Esophagus (tissue), 2 donors: ENCODE results near the gene VIPR2. TPM values are rescaled to one million over a fixed set of nuclear protein-coding genes. Genes with fewer than 3 reads are reported as not detected.

Experiments
- H3K27ac ChIP-seq, 2 donors: one replicate each; pipeline ENCODE4 v1.5.1; 2013; ENCODE audit warnings: low read depth in 2 of 2, mild to moderate bottlenecking in 2 of 2, inconsistent platforms in 1 of 2, low read length in 1 of 2, moderate library complexity in 1 of 2
- H3K27me3 ChIP-seq, 2 donors: one replicate each; pipeline ENCODE4 v1.6.1; 2013; ENCODE audit warnings: low read length in 2 of 2, control low read depth in 1 of 2, mild to moderate bottlenecking in 1 of 2; ENCODE audit not compliant: insufficient read depth in 2 of 2, control insufficient read depth in 1 of 2
- H3K36me3 ChIP-seq, 2 donors: one replicate each; pipeline ENCODE4 v1.6.1; 2013; ENCODE audit warnings: low read length in 1 of 2; ENCODE audit not compliant: control insufficient read depth in 2 of 2, insufficient read depth in 2 of 2
- H3K4me1 ChIP-seq, 2 donors: one replicate each; pipeline ENCODE4 v1.6.1; 2013; ENCODE audit warnings: low read length in 1 of 2; ENCODE audit not compliant: control insufficient read depth in 2 of 2, insufficient read depth in 2 of 2
- H3K4me3 ChIP-seq, 2 donors: one replicate each; pipeline ENCODE4 v1.5.1; 2013; ENCODE audit warnings: low read length in 2 of 2, mild to moderate bottlenecking in 2 of 2, low read depth in 1 of 2, moderate library complexity in 1 of 2
- H3K9me3 ChIP-seq, 2 donors: one replicate each; pipeline ENCODE4 v1.6.1; 2013; ENCODE audit warnings: mild to moderate bottlenecking in 2 of 2, low read depth in 1 of 2, low read length in 1 of 2, moderate library complexity in 1 of 2; ENCODE audit not compliant: control insufficient read depth in 2 of 2, insufficient read depth in 1 of 2
- WGBS, 2 donors: extraction: QIAGEN DNeasy Blood & Tissue Kit; methylation state at CpG; one replicate each; pipeline ENCODE4 v1.1.7; 2013; 5-methylcytosine and 5-hydroxymethylcytosine counted together
- polyA plus RNA-seq, 2 donors: library from polyadenylated mRNA; stranded (reverse); fragments of 200-250 nt; gene quantifications; one replicate each; pipeline ENCODE4 v1.2.3, GENCODE V29; 2013
- donor health status: healthy with polysubstance abuse.
- donor health status: Bipolar disorder and iron deficiency.

Gene VIPR2
- polyA plus RNA-seq, 2 donors: 0.39 to 0.40 TPM

DNA sequence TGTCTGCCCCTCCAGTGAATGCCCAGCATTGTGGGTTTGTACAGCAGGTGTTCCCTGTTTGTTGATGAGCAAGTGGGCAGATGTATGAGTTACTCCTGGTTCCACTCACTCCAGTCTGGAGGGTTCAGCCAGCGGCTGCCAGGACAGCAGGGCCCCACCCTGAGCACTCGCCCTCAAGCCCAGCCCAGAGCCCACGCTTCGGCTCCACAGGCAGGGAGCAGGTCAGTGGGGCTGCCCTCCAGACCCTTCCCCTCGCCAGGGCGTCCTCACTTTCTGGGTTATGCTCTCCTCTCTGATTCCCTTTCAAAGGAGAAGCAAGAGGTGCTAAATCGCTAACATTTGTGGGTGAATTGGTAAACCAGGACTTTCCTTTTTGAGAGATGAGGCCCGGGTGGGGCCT is 4.8 kb upstream of the VIPR2 start:
- peaks cover 0 to 5% of the 10 kb centered on the region in 2 donors for H3K27me3 ChIP-seq
- WGBS, 2 donors: 79 to 82% methylated on average over 8 of the region's 8 CpGs
- H3K36me3 ChIP-seq: no peaks in the 10 kb centered on the region
- H3K4me3 ChIP-seq: no peak overlapping the region
- H3K27ac ChIP-seq: no peak overlapping the region
- H3K4me1 ChIP-seq: peaks cover 0 to 4% of the 10 kb centered on the region in 2 donors
- peaks cover 0 to 2% of the 10 kb centered on the region in 2 donors for H3K9me3 ChIP-seq

DNA sequence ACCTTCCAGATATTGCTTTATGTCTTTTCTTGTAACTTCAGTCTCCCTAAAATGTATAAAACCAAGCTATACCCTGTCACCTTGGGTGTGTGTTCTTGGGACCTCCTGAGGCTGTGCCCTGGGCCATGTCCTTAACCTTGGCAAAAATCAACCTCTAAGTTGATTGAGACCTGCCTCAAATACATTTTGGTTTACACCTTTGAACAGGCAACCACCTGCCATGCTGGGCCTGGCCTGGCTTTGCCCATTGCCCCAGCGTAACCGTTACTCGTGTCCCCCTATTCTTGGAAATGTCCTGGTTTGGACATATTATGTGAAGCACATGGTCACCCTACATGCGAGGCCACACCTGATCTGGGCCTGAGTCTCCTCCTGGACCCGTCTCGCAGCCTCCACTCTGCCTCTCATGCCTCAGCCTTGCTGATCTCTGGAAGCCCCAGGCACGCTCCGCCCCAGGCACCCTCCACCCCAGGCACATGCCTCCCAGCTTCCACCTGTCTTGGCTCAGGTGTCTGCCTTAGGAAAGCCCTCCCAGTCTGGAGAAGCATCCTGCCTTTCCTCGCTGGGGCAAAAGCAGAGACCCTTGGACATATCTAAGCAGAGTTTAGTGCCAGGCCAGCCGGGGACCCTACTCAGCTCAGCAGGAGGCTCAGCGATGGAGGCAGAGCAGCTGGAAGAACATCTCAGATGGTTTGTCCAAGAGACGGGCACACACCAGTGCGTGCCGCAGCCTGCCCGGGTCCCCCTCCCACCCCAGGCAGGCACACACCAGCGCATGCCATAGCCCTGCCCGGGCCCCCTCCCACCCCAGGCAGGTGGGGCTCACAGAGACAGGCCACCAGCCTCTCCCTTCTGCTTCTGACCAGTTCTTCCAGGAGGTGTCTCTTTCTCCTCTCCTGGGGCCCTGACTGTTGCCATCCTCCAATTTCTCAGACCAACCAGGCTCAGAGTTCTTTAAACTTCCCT is 4.0 kb upstream of the VIPR2 start:
- H3K9me3 ChIP-seq: no peaks in the 10 kb centered on the region
- H3K4me3 ChIP-seq: no peak overlapping the region
- no peak overlapping the region for H3K27ac ChIP-seq
- no peaks in the 10 kb centered on the region for H3K36me3 ChIP-seq
- 93 to 96% methylated on average over 17 of the region's 17 CpGs for WGBS, 2 donors
- H3K27me3 ChIP-seq: peaks cover 0 to 5% of the 10 kb centered on the region in 2 donors
- peaks cover 2 to 7% of the 10 kb centered on the region in 2 donors for H3K4me1 ChIP-seq

DNA sequence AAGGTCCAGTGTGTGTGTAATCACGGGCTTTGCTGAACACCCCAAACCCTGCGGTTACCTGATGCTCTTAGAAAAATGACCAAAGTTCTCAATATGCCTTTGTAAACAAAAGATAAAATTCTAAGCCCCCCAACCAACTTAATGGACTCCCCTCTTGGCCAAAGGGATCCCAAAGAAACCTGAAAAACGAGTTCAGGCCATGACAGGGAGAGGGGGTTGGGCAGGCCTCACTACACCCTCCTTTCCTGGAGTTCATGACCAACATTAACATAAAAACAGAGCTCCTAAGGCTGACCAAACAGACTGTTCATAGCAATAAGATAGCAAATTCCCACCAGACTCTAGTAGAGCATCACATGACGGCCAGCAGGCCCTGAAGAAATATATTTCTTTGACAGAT is 3.0 kb upstream of the VIPR2 start:
- H3K27ac ChIP-seq: no peak overlapping the region
- WGBS, 2 donors: 68 to 74% methylated on average over 4 of the region's 4 CpGs
- H3K4me1 ChIP-seq: peaks cover 2 to 7% of the 10 kb centered on the region in 2 donors

DNA sequence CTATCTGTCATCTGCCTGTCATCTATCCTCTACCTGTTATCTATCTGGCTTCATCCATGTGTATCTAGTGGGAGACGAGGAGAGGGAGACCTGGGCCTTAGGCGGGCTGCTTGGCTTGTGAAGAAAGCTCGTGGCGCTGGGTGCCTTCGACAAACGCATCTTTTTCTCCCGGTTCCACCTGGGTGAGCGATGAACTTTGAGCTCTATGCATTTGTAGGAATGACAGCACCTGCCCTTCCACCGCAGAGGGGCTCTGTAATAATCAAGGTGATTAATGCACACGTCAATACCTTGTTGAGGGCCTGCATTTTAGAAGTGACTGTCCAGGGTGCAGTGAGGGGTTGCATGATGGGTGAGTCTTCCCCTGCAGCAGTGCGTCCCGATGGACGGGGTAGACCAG is 2.6 kb upstream of the VIPR2 start:
- Histone ChIP-seq H3K9me3 (no peaks in the 10 kb centered on the region), H3K27ac (no peak overlapping the region), H3K36me3 (no peaks in the 10 kb centered on the region), H3K4me1 (peaks cover 2 to 7% of the 10 kb centered on the region in 2 donors), H3K4me3 (no peak overlapping the region), H3K27me3 (peaks cover 2 to 8% of the 10 kb centered on the region in 2 donors)
- 76 to 84% methylated on average over 13 of the region's 13 CpGs for WGBS, 2 donors

More for the DNA sequence above, 3.0 kb upstream of the VIPR2 start:
- H3K36me3 ChIP-seq: no peaks in the 10 kb centered on the region
- no peak overlapping the region for H3K4me3 ChIP-seq
- H3K27me3 ChIP-seq: peaks cover 2 to 8% of the 10 kb centered on the region in 2 donors
- no peaks in the 10 kb centered on the region for H3K9me3 ChIP-seq

DNA sequence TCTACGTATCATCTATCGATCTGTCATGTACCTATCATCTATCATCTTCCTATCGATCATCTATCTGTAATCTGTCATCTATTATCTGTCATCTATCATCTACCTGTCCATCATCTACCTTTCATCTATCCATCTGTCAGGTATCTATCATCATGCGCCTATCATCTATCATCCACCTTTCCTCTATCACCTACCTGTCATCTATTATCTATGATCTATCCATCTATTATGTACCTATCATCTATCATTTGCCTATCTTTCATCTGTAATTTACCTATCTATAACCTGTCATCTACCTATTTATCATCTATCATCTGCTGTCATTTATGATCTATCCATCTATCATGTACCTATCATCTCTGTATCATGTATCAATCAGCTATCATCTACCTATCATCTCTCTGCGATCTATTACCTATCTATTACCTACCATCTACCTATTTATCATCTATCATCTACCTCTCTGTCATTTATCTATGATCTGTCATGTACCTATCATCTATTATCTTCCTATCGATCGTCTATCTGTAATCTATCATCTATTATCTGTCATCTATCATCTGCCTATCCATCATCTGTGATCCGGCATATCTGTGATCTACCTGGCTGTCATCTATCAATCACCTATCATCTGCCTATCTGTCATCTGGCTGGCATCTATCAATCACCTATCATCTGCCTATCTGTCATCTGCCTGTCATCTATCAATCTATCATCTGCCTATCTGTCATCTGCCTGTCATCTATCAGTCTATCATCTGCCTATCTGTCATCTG is 1.6 kb upstream of the VIPR2 start:
- Histone ChIP-seq H3K27me3 (peaks cover 2 to 8% of the 10 kb centered on the region in 2 donors), H3K4me1 (peaks cover 2 to 7% of the 10 kb centered on the region in 2 donors), H3K36me3 (no peaks in the 10 kb centered on the region), H3K9me3 (no peaks in the 10 kb centered on the region), H3K4me3 (no peak overlapping the region), H3K27ac (no peak overlapping the region)
- 93 to 95% methylated on average over 8 of the region's 8 CpGs for WGBS, 2 donors

DNA sequence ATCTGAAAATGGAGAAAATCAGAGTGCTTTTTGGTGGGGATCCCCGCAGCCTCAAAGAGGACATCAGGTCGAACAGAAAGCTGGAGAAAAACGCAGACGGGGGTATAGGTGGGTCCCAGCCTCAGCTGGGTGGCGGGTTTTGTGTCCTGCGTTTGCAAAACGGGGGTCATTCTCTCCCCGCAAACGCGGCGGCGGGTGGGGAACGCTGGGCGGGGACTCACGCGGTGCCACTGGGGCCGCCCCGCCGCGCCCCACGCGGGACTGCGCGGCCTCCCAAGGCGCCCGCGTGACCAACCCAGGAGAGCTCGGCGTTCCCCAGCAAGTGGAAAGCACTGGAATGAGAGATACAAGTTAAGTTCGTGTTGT is 806 bp upstream of the VIPR2 start:
- Histone ChIP-seq H3K27me3 (peaks cover 2 to 8% of the 10 kb centered on the region in 2 donors), H3K9me3 (no peaks in the 10 kb centered on the region), H3K4me3 (peak overlapping the region; percentile 28 to 33)

DNA sequence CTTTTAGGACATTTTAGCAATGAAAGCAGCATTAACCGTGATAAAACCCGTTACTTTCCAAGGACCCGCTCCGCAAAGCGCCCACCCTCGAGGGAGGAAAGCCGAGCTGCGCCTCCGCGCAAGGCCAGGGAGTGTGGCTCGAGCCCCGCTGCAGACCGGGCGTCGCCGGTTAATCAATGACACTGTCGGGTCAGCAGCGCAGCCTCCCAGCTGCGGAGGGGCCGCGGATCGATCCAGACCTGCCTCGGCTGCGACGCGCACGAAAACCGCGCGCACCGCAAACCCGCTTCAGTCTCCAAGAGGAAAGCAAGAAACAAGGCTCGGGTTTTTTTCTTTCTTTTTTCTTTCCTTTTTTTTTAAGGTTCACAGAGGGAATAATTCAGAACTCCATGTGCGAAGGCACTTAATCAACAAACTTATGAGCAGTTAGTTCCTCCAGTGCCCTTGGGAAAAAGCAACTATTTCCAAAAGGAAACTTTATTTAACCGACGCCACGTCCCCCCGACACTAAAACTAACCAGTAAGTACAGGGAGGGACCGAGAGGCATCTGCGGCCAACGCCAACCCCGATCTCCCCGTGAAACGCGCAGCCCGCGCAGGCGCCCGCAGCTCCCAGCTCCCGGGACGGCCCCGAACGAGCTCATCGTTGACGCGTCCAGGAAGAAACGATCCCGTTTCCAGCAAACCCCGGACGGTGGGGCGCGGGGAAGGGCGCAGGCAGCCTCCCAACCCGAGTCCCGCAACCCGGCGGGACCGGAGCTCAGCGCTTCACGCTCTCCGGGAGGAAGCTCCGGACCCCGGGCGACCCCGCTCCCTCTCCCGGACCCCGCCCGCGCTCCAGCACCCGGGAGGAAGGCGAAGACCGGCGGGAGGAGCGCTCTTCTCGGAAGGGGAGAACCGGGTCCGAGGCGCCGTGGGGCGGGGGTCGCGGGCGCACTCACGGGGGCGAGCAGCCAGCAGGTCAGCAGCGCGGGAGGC is 598 bp downstream of the VIPR2 start:
- 4 to 5% methylated on average over 82 to 97 of the region's 97 CpGs for WGBS, 2 donors
- H3K27me3 ChIP-seq: peaks cover 2 to 8% of the 10 kb centered on the region in 2 donors
- H3K4me3 ChIP-seq: peak overlapping the region; percentile 33 to 41
- peak overlapping the region in 1 of 2 donors; percentile 1 for H3K27ac ChIP-seq
- H3K36me3 ChIP-seq: no peaks in the 10 kb centered on the region
- H3K9me3 ChIP-seq: no peaks in the 10 kb centered on the region
- H3K4me1 ChIP-seq: peaks cover 2 to 7% of the 10 kb centered on the region in 2 donors

More for the DNA sequence above, 806 bp upstream of the VIPR2 start:
- Histone ChIP-seq H3K36me3 (no peaks in the 10 kb centered on the region), H3K4me1 (peaks cover 2 to 7% of the 10 kb centered on the region in 2 donors), H3K27ac (no peak overlapping the region)
- 9 to 12% methylated on average over 30 of the region's 30 CpGs for WGBS, 2 donors

DNA sequence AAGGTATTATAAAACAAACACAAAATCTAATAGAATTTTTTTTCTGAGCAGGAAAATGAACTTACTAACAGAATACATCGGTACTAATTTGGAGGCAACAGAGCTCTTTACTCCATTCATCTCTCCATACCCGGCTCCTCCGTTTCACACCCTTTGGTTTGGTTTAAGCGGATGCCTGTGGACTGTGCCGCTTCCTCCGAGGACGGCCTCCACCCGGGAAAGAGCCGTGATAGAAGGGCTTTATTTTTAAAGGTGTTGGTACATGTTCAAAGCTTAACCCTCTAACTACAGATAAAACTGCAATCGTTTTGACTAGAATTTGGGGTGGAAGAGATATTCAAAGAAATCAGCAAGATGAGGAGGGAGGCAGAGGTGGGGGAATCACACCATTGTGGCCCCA is 1.9 kb downstream of the VIPR2 start:
- peaks cover 2 to 7% of the 10 kb centered on the region in 2 donors for H3K4me1 ChIP-seq
- no peaks in the 10 kb centered on the region for H3K36me3 ChIP-seq
- H3K4me3 ChIP-seq: no peak overlapping the region
- 62 to 64% methylated on average over 10 of the region's 10 CpGs for WGBS, 2 donors
- H3K27ac ChIP-seq: no peak overlapping the region
- H3K9me3 ChIP-seq: no peaks in the 10 kb centered on the region
- peaks cover 2 to 8% of the 10 kb centered on the region in 2 donors for H3K27me3 ChIP-seq

DNA sequence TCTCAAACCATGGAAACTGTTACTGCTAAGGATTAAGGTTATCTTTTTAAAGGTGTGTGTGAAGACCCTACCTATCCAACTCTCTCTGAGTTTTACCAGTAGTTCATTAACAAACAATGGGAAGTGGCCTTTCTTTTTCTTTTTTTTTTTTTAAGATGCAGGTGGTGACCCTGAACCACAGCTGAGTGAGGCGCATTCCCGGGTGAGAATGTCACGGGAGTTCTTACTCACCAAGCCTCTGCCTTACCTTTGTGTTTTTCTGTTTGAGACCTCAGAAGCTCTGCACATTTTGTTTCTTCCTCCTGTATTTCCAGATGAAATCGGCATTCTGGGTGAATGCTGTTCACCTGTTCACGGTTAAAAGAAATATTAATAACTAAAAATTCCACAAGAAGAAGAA is 2.5 kb downstream of the VIPR2 start:
- Histone ChIP-seq H3K9me3 (no peaks in the 10 kb centered on the region), H3K36me3 (no peaks in the 10 kb centered on the region), H3K27ac (no peak overlapping the region), H3K27me3 (peaks cover 2 to 8% of the 10 kb centered on the region in 2 donors), H3K4me1 (peaks cover 2 to 7% of the 10 kb centered on the region in 2 donors), H3K4me3 (no peak overlapping the region)
- WGBS, 2 donors: 79 to 88% methylated on average over 5 of the region's 5 CpGs
